H1 (cell line): ENCODE measurements around the gene E2F2.

Source experiments
- CHD2 ChIP-seq: IDR thresholded peaks from 2 replicates; pipeline ENCODE4 v1.6.1; 2012; ENCODE audit warnings: low read length, improper control_type of control experiment
- EZH2 ChIP-seq: fragments of 200-600 bp; sonication (generic); IDR thresholded peaks from 2 replicates; pipeline ENCODE4 v1.7.1; 2012; ENCODE audit warnings: low read depth, mild to moderate bottlenecking, moderate library complexity, low read length, inconsistent platforms; ENCODE audit not compliant: severe bottlenecking
- MAFK ChIP-seq: IDR thresholded peaks from 2 replicates; pipeline ENCODE4 v1.6.1; 2012; ENCODE audit warnings: low read depth, mild to moderate bottlenecking, improper control_type of control experiment, low read length
- NANOG ChIP-seq: IDR thresholded peaks from 2 replicates; pipeline ENCODE4 v1.6.1; 2011; ENCODE audit warnings: low read length, low read depth, mild to moderate bottlenecking, inconsistent platforms; ENCODE audit not compliant: insufficient read depth, poor library complexity, severe bottlenecking
- POLR2A ChIP-seq, 2 experiments: IDR thresholded peaks; 1 replicate in 1 of 2; 2 replicates in 1 of 2; pipeline ENCODE4 v1.6.1; 2011; ENCODE audit warnings: low read depth in 2 of 2, low read length in 2 of 2, mild to moderate bottlenecking in 2 of 2; ENCODE audit errors: control extremely low read depth in 1 of 2
- POLR2AphosphoS5 ChIP-seq: IDR thresholded peaks from 2 replicates; pipeline ENCODE4 v1.6.1; 2011; ENCODE audit warnings: low read depth, low read length
- RFX5 ChIP-seq: IDR thresholded peaks from 2 replicates; pipeline ENCODE4 v1.6.1; 2011; ENCODE audit warnings: low read depth, low read length, improper control_type of control experiment, borderline replicate concordance
- SP2 ChIP-seq: IDR thresholded peaks from 2 replicates; pipeline ENCODE4 v1.6.1; 2012; ENCODE audit warnings: mild to moderate bottlenecking, low read length, inconsistent platforms
- SRF ChIP-seq: IDR thresholded peaks from 2 replicates; pipeline ENCODE4 v1.6.1; 2011; ENCODE audit warnings: mild to moderate bottlenecking, low read depth, low read length, moderate library complexity
- SUZ12 ChIP-seq: fragments of 200-600 bp; sonication (generic); IDR thresholded peaks from 2 replicates; pipeline ENCODE4 v1.6.1; 2012; ENCODE audit warnings: mild to moderate bottlenecking, inconsistent platforms, low read length, moderate library complexity, mixed read lengths
- TEAD4 ChIP-seq: IDR thresholded peaks from 2 replicates; pipeline ENCODE4 v1.6.1; 2012; ENCODE audit warnings: low read depth, low read length, inconsistent platforms, mixed read lengths
- TF ChIP-seq, protein P1 (sequence below): IDR thresholded peaks from 2 replicates; pipeline ENCODE4 v1.6.1; 2012; ENCODE audit warnings: inconsistent platforms
- TF ChIP-seq, protein P2 (sequence below), 3 experiments: IDR thresholded peaks; 1 replicate in 2 of 3; 2 replicates in 1 of 3; pipeline versions ENCODE4 v1.5.1 to v1.6.1; 2011; ENCODE audit warnings: low read length in 3 of 3, mild to moderate bottlenecking in 3 of 3, inconsistent platforms in 2 of 3, low read depth in 1 of 3, moderate library complexity in 1 of 3; ENCODE audit not compliant: insufficient read depth in 1 of 3; ENCODE audit errors: control extremely low read depth in 1 of 3

DNA sequence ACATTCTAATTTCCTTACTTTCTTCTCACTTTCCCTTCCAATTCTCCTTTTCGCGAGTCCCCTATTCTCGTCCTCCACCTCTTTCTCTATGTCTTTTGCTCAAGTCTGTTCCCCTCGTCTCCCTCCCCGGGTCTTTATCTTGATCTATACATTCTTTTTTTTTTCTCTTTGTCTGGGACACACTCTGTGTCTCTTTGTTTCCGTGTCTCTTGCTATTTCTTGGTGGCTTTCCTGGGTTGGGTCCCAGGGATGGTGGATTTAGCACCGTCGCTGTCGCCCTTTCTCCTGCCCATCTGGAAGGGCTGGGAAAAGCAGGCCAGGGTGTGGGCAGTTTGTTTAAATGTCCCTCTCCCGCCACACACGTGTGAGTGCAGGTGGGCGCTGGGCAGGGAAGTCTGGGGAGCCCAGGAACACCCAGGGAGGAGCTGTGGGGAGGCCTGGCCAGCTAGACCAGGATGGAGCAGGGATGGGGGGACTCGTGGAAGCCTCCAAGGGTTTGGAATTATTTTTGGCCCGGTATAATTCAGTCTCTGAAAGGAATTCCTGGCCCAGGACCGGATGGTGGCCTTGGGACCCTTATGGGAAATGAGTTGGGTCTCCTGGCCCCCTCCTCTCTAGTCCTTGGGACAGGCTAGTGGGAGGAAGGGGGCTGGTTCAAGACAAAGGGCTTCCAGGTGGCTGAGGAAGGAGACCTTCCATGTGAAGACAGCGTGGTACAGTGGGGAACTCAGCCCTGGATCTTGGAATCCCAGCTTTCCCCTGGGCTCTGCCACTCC is 37.8 kb upstream of the E2F2 start:
- TF ChIP-seq, protein P1, sequence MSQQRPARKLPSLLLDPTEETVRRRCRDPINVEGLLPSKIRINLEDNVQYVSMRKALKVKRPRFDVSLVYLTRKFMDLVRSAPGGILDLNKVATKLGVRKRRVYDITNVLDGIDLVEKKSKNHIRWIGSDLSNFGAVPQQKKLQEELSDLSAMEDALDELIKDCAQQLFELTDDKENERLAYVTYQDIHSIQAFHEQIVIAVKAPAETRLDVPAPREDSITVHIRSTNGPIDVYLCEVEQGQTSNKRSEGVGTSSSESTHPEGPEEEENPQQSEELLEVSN: no peak
- no peak for TF ChIP-seq RFX5
- no peak for TF ChIP-seq POLR2A (IDR thresholded peaks at IDR 0.05; ENCODE audit: control extremely low read depth in 1 of 2, low read depth in 2 of 2, low read length in 2 of 2)
- TF ChIP-seq SP2: no peak
- TF ChIP-seq POLR2AphosphoS5: no peak
- no peak for TF ChIP-seq MAFK
- TF ChIP-seq, protein P2, sequence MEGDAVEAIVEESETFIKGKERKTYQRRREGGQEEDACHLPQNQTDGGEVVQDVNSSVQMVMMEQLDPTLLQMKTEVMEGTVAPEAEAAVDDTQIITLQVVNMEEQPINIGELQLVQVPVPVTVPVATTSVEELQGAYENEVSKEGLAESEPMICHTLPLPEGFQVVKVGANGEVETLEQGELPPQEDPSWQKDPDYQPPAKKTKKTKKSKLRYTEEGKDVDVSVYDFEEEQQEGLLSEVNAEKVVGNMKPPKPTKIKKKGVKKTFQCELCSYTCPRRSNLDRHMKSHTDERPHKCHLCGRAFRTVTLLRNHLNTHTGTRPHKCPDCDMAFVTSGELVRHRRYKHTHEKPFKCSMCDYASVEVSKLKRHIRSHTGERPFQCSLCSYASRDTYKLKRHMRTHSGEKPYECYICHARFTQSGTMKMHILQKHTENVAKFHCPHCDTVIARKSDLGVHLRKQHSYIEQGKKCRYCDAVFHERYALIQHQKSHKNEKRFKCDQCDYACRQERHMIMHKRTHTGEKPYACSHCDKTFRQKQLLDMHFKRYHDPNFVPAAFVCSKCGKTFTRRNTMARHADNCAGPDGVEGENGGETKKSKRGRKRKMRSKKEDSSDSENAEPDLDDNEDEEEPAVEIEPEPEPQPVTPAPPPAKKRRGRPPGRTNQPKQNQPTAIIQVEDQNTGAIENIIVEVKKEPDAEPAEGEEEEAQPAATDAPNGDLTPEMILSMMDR (IDR thresholded peaks at IDR 0.05; ENCODE audit: control extremely low read depth in 1 of 3, insufficient read depth in 1 of 3, low read depth in 1 of 3, low read length in 3 of 3): no peak
- TF ChIP-seq EZH2: no peak
- TF ChIP-seq CHD2: no peak
- no peak; the same call in 1 of the 2 replicates for TF ChIP-seq SUZ12
- TF ChIP-seq NANOG: no peak
- TF ChIP-seq TEAD4: no peak
- no peak for TF ChIP-seq SRF
